NB4 (cell line): ENCODE results near the gene CDH13.

Experiments used
- DNase-seq: peaks from one replicate; pipeline ENCODE4 v3.0.0; 2010; ENCODE audit warnings: low read depth
- H3K4me3 ChIP-seq: one replicate; pipeline ENCODE4 v1.5.1; 2011; ENCODE audit warnings: mild to moderate bottlenecking, low read depth, low read length, moderate library complexity
- MYC ChIP-seq: IDR thresholded peaks from 2 replicates; pipeline ENCODE4 v1.6.1; 2011; ENCODE audit warnings: low read depth, low read length
- POLR2A ChIP-seq: IDR thresholded peaks from 2 replicates; pipeline ENCODE4 v1.6.1; 2011; ENCODE audit warnings: mild to moderate bottlenecking; ENCODE audit not compliant: insufficient read length; ENCODE audit errors: extremely low read depth
- TF ChIP-seq, protein P1 (sequence below): IDR thresholded peaks from one replicate; pipeline ENCODE4 v1.5.1; 2012; ENCODE audit warnings: low read depth, low read length
- TF ChIP-seq, protein P2 (sequence below): IDR thresholded peaks from 2 replicates; pipeline ENCODE4 v1.6.1; 2011; ENCODE audit warnings: low read depth, low read length

CDH13 gene

DNA sequence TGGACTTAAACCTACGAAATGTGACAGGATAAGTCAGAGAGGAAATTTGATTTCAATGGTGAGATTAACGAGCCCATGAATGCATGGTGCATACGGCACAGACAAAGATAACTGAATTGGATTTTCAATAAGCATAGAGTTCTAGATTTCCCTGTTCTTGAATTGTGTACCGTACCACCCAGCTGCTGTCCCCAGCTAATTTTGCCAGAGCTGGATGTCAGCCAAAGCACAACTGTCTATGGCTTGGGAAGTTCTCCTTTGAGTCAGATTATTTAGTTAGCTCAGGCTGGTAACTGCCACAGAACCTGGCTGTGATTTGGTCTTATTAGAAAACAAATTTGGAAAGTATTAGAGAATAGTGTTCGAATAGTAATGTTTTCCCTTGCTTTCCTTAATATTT is 143.1 kb downstream of the CDH13 start:
- TF ChIP-seq MYC: no peak
- TF ChIP-seq, protein P1, sequence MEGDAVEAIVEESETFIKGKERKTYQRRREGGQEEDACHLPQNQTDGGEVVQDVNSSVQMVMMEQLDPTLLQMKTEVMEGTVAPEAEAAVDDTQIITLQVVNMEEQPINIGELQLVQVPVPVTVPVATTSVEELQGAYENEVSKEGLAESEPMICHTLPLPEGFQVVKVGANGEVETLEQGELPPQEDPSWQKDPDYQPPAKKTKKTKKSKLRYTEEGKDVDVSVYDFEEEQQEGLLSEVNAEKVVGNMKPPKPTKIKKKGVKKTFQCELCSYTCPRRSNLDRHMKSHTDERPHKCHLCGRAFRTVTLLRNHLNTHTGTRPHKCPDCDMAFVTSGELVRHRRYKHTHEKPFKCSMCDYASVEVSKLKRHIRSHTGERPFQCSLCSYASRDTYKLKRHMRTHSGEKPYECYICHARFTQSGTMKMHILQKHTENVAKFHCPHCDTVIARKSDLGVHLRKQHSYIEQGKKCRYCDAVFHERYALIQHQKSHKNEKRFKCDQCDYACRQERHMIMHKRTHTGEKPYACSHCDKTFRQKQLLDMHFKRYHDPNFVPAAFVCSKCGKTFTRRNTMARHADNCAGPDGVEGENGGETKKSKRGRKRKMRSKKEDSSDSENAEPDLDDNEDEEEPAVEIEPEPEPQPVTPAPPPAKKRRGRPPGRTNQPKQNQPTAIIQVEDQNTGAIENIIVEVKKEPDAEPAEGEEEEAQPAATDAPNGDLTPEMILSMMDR: no peak
- TF ChIP-seq, protein P2, sequence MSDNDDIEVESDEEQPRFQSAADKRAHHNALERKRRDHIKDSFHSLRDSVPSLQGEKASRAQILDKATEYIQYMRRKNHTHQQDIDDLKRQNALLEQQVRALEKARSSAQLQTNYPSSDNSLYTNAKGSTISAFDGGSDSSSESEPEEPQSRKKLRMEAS: no peak
- no peak for TF ChIP-seq POLR2A
- no peak for DNase-seq

DNA sequence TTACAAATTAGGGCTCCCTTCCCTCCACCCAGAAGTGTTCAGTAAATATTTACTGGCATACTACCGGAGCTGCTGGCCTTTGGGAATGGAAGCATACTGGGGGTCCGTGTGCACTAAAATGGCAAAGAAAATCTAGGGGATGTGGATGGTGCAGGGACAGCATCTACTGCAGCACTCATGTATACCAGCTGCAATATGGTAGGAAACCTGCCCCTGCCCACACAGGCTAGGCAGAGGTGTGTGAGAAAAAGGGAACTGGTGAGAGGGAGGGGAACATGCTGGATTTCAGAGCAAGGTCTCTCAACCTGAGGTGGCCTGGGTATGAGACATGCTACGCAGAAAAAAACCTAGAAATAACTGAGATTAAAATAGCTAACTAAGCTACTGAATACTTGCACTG is 145.4 kb downstream of the CDH13 start:
- TF ChIP-seq MYC: no peak
- TF ChIP-seq, protein P2: no peak
- TF ChIP-seq, protein P1: no peak
- TF ChIP-seq POLR2A: no peak
- DNase-seq: no peak
- H3K4me3 ChIP-seq: no peak overlapping the region

More for the DNA sequence above, 143.1 kb downstream of the CDH13 start:
- H3K4me3 ChIP-seq: no peak overlapping the region

DNA sequence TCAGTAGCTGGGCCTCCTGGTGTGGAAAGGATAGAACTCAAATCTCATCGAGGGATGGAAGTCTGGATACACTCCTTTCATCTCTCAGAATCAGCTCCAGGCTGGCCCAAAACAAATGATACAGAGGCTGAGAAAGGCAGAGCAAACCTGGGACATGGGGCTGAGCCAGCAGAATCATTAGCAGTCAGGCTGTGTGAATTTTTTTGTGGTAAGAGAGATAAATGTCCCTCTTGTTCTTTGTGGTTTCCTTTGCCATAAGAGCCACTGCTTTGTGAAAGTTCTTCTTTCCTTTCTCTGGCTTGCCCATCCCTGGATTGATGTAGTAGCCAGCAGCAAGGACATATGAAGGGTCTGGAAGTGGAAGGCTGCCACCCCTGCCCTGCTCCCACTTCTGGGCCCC is 146.2 kb downstream of the CDH13 start:
- no peak for DNase-seq
- H3K4me3 ChIP-seq: no peak overlapping the region
- TF ChIP-seq, protein P2: no peak
- TF ChIP-seq MYC (no peak), POLR2A (no peak)
- TF ChIP-seq, protein P1: no peak

DNA sequence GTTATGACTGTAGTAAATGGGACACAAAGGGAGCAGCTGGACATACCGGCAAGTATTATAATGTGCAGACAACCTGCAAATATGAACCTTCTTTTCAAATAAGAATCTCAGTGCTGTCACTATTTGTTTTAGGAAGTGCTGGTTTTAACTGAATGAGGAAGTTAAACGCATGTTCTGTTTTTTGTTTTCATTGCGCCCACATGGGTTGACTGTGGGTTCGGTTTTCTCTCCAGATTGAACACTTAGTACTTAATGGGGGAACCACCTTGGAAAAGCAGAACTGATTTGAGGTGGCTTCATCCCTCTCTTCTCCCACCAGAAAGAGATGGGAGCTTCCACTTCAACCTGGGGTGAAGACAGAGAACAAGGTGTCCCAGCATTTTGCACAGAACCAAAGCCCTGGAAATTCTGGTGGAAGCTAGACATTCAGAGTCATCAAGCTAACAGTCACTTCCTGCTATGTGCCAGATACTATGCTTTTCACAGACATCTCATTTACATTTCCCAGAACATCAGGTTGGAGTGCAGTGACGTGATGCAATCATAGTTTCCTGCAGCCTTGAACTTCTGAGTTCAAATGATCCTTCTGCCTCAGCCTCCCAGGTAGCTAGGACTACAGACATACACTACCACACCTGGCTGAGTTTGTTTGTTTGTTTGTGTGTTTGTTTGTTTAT is 149.8 kb downstream of the CDH13 start:
- no peak overlapping the region for H3K4me3 ChIP-seq
- TF ChIP-seq, protein P2: no peak
- TF ChIP-seq POLR2A (no peak), MYC (no peak)
- TF ChIP-seq, protein P1: no peak
- no peak for DNase-seq

DNA sequence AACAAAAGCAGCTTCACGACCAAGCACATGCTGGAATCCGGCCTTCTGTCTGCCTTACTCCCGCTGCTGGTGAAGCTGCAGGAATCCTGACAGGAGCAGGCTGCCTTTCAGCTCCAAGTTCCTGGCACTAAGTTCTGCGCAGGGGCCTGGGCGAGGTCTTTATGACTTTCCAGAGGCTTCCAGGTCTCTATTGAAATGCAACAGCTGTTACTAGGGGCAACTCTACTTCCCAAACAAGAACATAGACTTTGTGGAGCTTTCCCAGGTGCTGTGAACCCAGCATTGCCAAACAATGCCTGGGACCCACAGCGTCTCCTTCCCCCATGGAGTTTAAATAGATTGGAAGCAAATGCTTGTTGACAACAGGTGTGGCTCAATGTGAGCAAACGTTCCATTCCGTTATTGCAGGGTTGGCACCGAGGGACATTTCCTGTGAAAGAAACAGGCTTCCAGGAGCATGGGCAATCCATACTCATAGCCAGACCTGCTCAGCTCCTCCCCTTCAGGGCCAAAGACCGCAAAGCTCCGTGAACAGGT is 156.0 kb downstream of the CDH13 start:
- no peak overlapping the region for H3K4me3 ChIP-seq
- TF ChIP-seq POLR2A: no peak
- TF ChIP-seq, protein P1: no peak
- TF ChIP-seq, protein P2: no peak
- TF ChIP-seq MYC: no peak
- DNase-seq: no peak
